ENCODE measurements around the gene RHOBTB3. TPM values are rescaled to one million over a fixed set of nuclear protein-coding genes. Genes with fewer than 3 reads are reported as not detected.

RHOBTB3 gene, protein sequence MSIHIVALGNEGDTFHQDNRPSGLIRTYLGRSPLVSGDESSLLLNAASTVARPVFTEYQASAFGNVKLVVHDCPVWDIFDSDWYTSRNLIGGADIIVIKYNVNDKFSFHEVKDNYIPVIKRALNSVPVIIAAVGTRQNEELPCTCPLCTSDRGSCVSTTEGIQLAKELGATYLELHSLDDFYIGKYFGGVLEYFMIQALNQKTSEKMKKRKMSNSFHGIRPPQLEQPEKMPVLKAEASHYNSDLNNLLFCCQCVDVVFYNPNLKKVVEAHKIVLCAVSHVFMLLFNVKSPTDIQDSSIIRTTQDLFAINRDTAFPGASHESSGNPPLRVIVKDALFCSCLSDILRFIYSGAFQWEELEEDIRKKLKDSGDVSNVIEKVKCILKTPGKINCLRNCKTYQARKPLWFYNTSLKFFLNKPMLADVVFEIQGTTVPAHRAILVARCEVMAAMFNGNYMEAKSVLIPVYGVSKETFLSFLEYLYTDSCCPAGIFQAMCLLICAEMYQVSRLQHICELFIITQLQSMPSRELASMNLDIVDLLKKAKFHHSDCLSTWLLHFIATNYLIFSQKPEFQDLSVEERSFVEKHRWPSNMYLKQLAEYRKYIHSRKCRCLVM
- 222 and 337 TPM in 2 replicates for total RNA-seq
- 188 and 338 TPM in 2 replicates for polyA plus RNA-seq
- 86.7 and 178 TPM in 2 replicates for polyA plus RNA-seq (2012)
- 363 and 762 TPM in 2 replicates for polyA minus RNA-seq (ENCODE audit: low replicate concordance)

DNA sequence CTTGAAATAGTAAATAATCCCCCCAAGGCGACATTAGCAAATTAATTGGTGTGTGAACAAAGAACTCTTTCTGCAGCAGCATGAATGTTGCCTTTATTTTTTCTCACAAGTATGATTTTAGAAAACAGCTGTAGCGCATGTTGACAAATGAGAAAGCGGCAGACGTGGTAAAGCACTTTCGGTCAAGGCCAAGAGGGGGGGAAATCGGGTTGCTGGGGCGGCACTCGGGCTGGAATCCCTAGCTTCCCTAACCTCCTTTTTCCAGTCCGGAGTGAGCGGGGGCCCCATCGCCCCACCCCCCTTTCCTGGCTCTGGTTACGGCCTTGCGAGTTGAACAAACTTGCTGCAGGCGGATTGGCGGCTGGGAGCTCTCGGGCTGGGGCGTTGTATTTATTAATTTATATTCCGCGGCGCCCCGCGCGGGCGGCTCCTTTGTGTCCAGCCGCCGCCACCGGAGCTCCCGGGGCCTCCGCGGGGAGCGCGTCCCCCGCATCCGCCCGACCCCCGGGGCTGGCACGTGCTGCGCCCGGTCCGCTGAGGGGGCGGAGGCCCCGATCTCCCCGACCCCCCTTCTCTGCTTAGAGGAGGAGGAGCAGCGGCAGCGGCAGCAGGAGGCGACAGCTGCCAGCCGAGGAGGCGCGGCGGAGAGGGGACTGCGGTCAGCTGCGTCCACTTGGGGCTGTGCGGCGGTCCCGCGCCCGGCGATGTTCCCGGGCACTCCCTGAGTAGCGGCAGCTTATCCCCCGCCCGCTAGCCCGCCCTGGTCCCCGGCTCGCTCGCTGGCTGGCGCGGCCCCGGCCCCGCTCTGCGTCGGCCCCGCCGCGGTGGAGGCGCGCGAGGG, at the start of gene RHOBTB3:
Gene RHOBTB3, plus strand, starts transcription at position 607 of the 841 bp plus-strand sequence. CDS start 347 bp downstream, outside the sequence.
- Histone ChIP-seq H3K79me2 (ENCODE audit: control insufficient read depth, insufficient read depth, low read length) (peaks cover 46% of the 10 kb centered on the region), H4K20me1 (ENCODE audit: control insufficient read depth, extremely low read depth, insufficient read depth, low read length) (no peaks in the 10 kb centered on the region), H3K9ac (ENCODE audit: insufficient read depth, low read length) (peak within 1 kb of the TSS; percentile 94), H2AFZ (ENCODE audit: low read length) (peak within 1 kb of the TSS; percentile 49), H3K4me3 (replicated peaks in 1 of 4; ENCODE audit: control extremely low read depth in 1 of 4, insufficient read depth in 1 of 4, low read depth in 3 of 4, low read length in 4 of 4) (peak within 1 kb of the TSS; percentile 88 to 98 (median 96)), H3K4me2 (ENCODE audit: extremely low read depth, insufficient read depth, low read length) (peak within 1 kb of the TSS; percentile 92), H3K4me1 (ENCODE audit: control insufficient read depth, extremely low read depth, insufficient read depth, low read length) (peaks cover 26% of the 10 kb centered on the region), H3K27me3 (ENCODE audit: control insufficient read depth, insufficient read depth, low read length) (no peaks in the 10 kb centered on the region), H3K36me3 (ENCODE audit: control insufficient read depth, insufficient read depth, low read length) (peaks cover 3% of the 10 kb centered on the region), H3K27ac (ENCODE audit: insufficient read depth, low read length) (peak within 1 kb of the TSS; percentile 95), H3K9me3 (ENCODE audit: control insufficient read depth, insufficient read depth, low read depth, low read length) (no peaks in the 10 kb centered on the region)
- peak; percentile 95 for DNase-seq (ENCODE audit: low read depth in 2 of 2)
- TF ChIP-seq EZH2 (IDR thresholded peaks at IDR 0.05; ENCODE audit: low read length, missing control alignments) = no peak
- TF ChIP-seq, protein P1, sequence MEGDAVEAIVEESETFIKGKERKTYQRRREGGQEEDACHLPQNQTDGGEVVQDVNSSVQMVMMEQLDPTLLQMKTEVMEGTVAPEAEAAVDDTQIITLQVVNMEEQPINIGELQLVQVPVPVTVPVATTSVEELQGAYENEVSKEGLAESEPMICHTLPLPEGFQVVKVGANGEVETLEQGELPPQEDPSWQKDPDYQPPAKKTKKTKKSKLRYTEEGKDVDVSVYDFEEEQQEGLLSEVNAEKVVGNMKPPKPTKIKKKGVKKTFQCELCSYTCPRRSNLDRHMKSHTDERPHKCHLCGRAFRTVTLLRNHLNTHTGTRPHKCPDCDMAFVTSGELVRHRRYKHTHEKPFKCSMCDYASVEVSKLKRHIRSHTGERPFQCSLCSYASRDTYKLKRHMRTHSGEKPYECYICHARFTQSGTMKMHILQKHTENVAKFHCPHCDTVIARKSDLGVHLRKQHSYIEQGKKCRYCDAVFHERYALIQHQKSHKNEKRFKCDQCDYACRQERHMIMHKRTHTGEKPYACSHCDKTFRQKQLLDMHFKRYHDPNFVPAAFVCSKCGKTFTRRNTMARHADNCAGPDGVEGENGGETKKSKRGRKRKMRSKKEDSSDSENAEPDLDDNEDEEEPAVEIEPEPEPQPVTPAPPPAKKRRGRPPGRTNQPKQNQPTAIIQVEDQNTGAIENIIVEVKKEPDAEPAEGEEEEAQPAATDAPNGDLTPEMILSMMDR (conservative IDR thresholded peaks at IDR 0.05 in 1 of 2, IDR thresholded peaks at IDR 0.05 in 1 of 2; ENCODE audit: low read depth in 1 of 2, low read length in 2 of 2) = no peak

GRCh38 chr5:95682891-95683290, 48.2 kb upstream of the RHOBTB3 start, which contains the start of gene SPATA9:
SPATA9 (minus strand) TSS chr5:95682991; CDS start chr5:95682854, 137 bp downstream.
- Histone ChIP-seq H4K20me1 (ENCODE audit: control insufficient read depth, extremely low read depth, insufficient read depth, low read length) (no peaks in the 10 kb centered on the region), H3K4me2 (ENCODE audit: extremely low read depth, insufficient read depth, low read length) (no peak within 1 kb of the TSS), H2AFZ (ENCODE audit: low read length) (no peak within 1 kb of the TSS), H3K9ac (ENCODE audit: insufficient read depth, low read length) (no peak within 1 kb of the TSS), H3K9me3 (ENCODE audit: control insufficient read depth, insufficient read depth, low read depth, low read length) (no peaks in the 10 kb centered on the region), H3K27ac (ENCODE audit: insufficient read depth, low read length) (no peak within 1 kb of the TSS), H3K4me1 (ENCODE audit: control insufficient read depth, extremely low read depth, insufficient read depth, low read length) (no peaks in the 10 kb centered on the region), H3K79me2 (ENCODE audit: control insufficient read depth, insufficient read depth, low read length) (no peaks in the 10 kb centered on the region), H3K27me3 (ENCODE audit: control insufficient read depth, insufficient read depth, low read length) (no peaks in the 10 kb centered on the region), H3K36me3 (ENCODE audit: control insufficient read depth, insufficient read depth, low read length) (no peaks in the 10 kb centered on the region), H3K4me3 (replicated peaks in 1 of 4; ENCODE audit: control extremely low read depth in 1 of 4, insufficient read depth in 1 of 4, low read depth in 3 of 4, low read length in 4 of 4) (no peak within 1 kb of the TSS)
- TF ChIP-seq EZH2 (IDR thresholded peaks at IDR 0.05; ENCODE audit: low read length, missing control alignments) = no peak
- TF ChIP-seq, protein P1 (conservative IDR thresholded peaks at IDR 0.05 in 1 of 2, IDR thresholded peaks at IDR 0.05 in 1 of 2; ENCODE audit: low read depth in 1 of 2, low read length in 2 of 2) = no peak
- no peak for DNase-seq (ENCODE audit: low read depth in 2 of 2)

Measured in fibroblast of lung (primary cell).